ENCODE data around the gene FOXO6.

- TF ChIP-seq CTCF (IDR thresholded peaks at IDR 0.05) (no peak), ZBTB21 (CRISPR knock-in tag; IDR thresholded peaks at IDR 0.05; ENCODE audit: borderline replicate concordance) (no peak), JUN (CRISPR knock-in tag; IDR thresholded peaks at IDR 0.05) (no peak), IRF2 (CRISPR knock-in tag; IDR thresholded peaks at IDR 0.05; ENCODE audit: borderline replicate concordance, low read depth) (no peak), ERG (CRISPR knock-in tag; IDR thresholded peaks at IDR 0.05) (no peak), PRDM15 (CRISPR knock-in tag; IDR thresholded peaks at IDR 0.05) (no peak), ZNF425 (CRISPR knock-in tag; conservative IDR thresholded peaks at IDR 0.05) (no peak), NFYB (CRISPR knock-in tag; conservative IDR thresholded peaks at IDR 0.05; ENCODE audit: low read depth) (no peak), GABPB1 (CRISPR knock-in tag; IDR thresholded peaks at IDR 0.05) (no peak)
- TF ChIP-seq, protein P1, sequence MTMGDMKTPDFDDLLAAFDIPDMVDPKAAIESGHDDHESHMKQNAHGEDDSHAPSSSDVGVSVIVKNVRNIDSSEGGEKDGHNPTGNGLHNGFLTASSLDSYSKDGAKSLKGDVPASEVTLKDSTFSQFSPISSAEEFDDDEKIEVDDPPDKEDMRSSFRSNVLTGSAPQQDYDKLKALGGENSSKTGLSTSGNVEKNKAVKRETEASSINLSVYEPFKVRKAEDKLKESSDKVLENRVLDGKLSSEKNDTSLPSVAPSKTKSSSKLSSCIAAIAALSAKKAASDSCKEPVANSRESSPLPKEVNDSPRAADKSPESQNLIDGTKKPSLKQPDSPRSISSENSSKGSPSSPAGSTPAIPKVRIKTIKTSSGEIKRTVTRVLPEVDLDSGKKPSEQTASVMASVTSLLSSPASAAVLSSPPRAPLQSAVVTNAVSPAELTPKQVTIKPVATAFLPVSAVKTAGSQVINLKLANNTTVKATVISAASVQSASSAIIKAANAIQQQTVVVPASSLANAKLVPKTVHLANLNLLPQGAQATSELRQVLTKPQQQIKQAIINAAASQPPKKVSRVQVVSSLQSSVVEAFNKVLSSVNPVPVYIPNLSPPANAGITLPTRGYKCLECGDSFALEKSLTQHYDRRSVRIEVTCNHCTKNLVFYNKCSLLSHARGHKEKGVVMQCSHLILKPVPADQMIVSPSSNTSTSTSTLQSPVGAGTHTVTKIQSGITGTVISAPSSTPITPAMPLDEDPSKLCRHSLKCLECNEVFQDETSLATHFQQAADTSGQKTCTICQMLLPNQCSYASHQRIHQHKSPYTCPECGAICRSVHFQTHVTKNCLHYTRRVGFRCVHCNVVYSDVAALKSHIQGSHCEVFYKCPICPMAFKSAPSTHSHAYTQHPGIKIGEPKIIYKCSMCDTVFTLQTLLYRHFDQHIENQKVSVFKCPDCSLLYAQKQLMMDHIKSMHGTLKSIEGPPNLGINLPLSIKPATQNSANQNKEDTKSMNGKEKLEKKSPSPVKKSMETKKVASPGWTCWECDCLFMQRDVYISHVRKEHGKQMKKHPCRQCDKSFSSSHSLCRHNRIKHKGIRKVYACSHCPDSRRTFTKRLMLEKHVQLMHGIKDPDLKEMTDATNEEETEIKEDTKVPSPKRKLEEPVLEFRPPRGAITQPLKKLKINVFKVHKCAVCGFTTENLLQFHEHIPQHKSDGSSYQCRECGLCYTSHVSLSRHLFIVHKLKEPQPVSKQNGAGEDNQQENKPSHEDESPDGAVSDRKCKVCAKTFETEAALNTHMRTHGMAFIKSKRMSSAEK (CRISPR knock-in tag; IDR thresholded peaks at IDR 0.05; ENCODE audit: borderline replicate concordance): no peak
These were observed 53.1 kb downstream of the FOXO6 start for GRCh38 chr1:41414296-41414695.
